HepG2 (cell line): ENCODE data around the gene PPP4C. TPM values are rescaled to one million over a fixed set of nuclear protein-coding genes. Genes with fewer than 3 reads are reported as not detected.

Source experiments
- FOXM1 ChIP-seq: sonication (generic); formaldehyde crosslinking; IDR thresholded peaks from 2 replicates; pipeline ENCODE4 v1.5.0; 2020; ENCODE audit warnings: missing genetic modification reagents
- GATAD1 ChIP-seq: IDR thresholded peaks from 2 replicates; pipeline ENCODE4 v1.6.1; 2016; ENCODE audit warnings: missing genetic modification reagents, missing compliant biosample characterization
- HES4 ChIP-seq: sonication (generic); formaldehyde crosslinking; IDR thresholded peaks from 2 replicates; pipeline ENCODE4 v1.9.0; 2021; ENCODE audit warnings: mild to moderate bottlenecking, missing genetic modification reagents, borderline replicate concordance
- HNRNPH1 ChIP-seq: fragments of 200-400 bp; formaldehyde crosslinking; optimal IDR thresholded peaks from 2 replicates; pipeline ENCODE3; 2017; ENCODE audit warnings: mild to moderate bottlenecking, low read depth, low read length
- HOXA9 ChIP-seq: sonication (generic); formaldehyde crosslinking; IDR thresholded peaks from 2 replicates; pipeline ENCODE4 v1.8.1; 2022; ENCODE audit warnings: missing genetic modification reagents, mild to moderate bottlenecking, moderate library complexity, borderline replicate concordance
- IRX3 ChIP-seq: sonication (generic); formaldehyde crosslinking; IDR thresholded peaks from 2 replicates; pipeline ENCODE4 v1.8.1; 2023; ENCODE audit warnings: mild to moderate bottlenecking, low read depth, missing genetic modification reagents, borderline replicate concordance
- KMT2B ChIP-seq: IDR thresholded peaks from 2 replicates; pipeline ENCODE4 v1.6.1; 2016; ENCODE audit warnings: missing genetic modification reagents, missing compliant biosample characterization
- NCOA1 ChIP-seq: sonication (generic); formaldehyde crosslinking; IDR thresholded peaks from 2 replicates; pipeline ENCODE4 v1.9.0; 2021; ENCODE audit warnings: missing genetic modification reagents
- NFE2L1 ChIP-seq: sonication (generic); formaldehyde crosslinking; IDR thresholded peaks from 2 replicates; pipeline ENCODE4 v1.4.0; 2020; ENCODE audit warnings: missing genetic modification reagents, mild to moderate bottlenecking, borderline replicate concordance
- POLR2AphosphoS2 ChIP-seq: IDR thresholded peaks from 2 replicates; pipeline ENCODE4 v1.6.1; 2011; ENCODE audit warnings: low read depth, low read length, improper control_type of control experiment
- PPARG ChIP-seq: conservative IDR thresholded peaks from 2 replicates; pipeline ENCODE4 v1.6.1; 2016; ENCODE audit warnings: missing biosample characterization, missing genetic modification reagents
- RAD21 ChIP-seq: fragments of 450-650 bp; formaldehyde crosslinking; IDR thresholded peaks from 2 replicates; pipeline ENCODE4 v1.5.0; 2020; ENCODE audit warnings: mild to moderate bottlenecking
- RORA ChIP-seq: sonication (generic); formaldehyde crosslinking; IDR thresholded peaks from 2 replicates; pipeline ENCODE4 v1.5.0; 2020; ENCODE audit warnings: mild to moderate bottlenecking, missing genetic modification reagents, moderate library complexity
- SIN3B ChIP-seq: fragments of 150-350 bp; IDR thresholded peaks from 2 replicates; pipeline ENCODE4 v1.6.1; 2014; ENCODE audit warnings: low read length
- TBX2 ChIP-seq: sonication (generic); formaldehyde crosslinking; IDR thresholded peaks from 2 replicates; pipeline ENCODE4 v1.5.0; 2020; ENCODE audit warnings: missing genetic modification reagents, mild to moderate bottlenecking, borderline replicate concordance
- TIGD3 ChIP-seq: sonication (generic); formaldehyde crosslinking; IDR thresholded peaks from 2 replicates; pipeline ENCODE4 v1.5.1; 2020; ENCODE audit warnings: mild to moderate bottlenecking, missing genetic modification reagents, borderline replicate concordance
- TSC22D2 ChIP-seq: sonication (generic); formaldehyde crosslinking; IDR thresholded peaks from 2 replicates; pipeline ENCODE4 v1.5.1; 2020; ENCODE audit warnings: missing genetic modification reagents, mild to moderate bottlenecking, borderline replicate concordance
- ZBTB2 ChIP-seq: sonication (generic); formaldehyde crosslinking; IDR thresholded peaks from 2 replicates; pipeline ENCODE4 v1.8.0; 2022; ENCODE audit warnings: low read depth, missing genetic modification reagents
- ZKSCAN8 ChIP-seq: IDR thresholded peaks from 2 replicates; pipeline ENCODE4 v1.6.1; 2016; ENCODE audit warnings: borderline replicate concordance, missing genetic modification reagents, missing compliant biosample characterization
- ZNF207 ChIP-seq: fragments of 450-650 bp; IDR thresholded peaks from 2 replicates; pipeline ENCODE4 v1.6.1; 2016; ENCODE audit warnings: antibody characterized with exemption, borderline replicate concordance
- ZNF260 ChIP-seq: sonication (generic); formaldehyde crosslinking; IDR thresholded peaks from 2 replicates; pipeline ENCODE4 v1.4.0; 2020; ENCODE audit warnings: missing genetic modification reagents, low read depth, mild to moderate bottlenecking, borderline replicate concordance
- ZNF674 ChIP-seq: sonication (generic); formaldehyde crosslinking; IDR thresholded peaks from 2 replicates; pipeline ENCODE4 v1.5.0; 2020; ENCODE audit warnings: low read depth, mild to moderate bottlenecking, missing genetic modification reagents
- ZNF724P ChIP-seq: sonication (generic); formaldehyde crosslinking; IDR thresholded peaks from 2 replicates; pipeline ENCODE4 v1.8.0; 2022; ENCODE audit warnings: missing genetic modification reagents, borderline replicate concordance
- ZNF781 ChIP-seq: sonication (generic); formaldehyde crosslinking; IDR thresholded peaks from 2 replicates; pipeline ENCODE4 v1.5.1; 2020; ENCODE audit warnings: borderline replicate concordance, mild to moderate bottlenecking, missing genetic modification reagents; ENCODE audit errors: not compliant biosample characterization
- ZXDC ChIP-seq: sonication (generic); formaldehyde crosslinking; IDR thresholded peaks from 2 replicates; pipeline ENCODE4 v1.5.0; 2020; ENCODE audit warnings: mild to moderate bottlenecking, missing genetic modification reagents
- polyA plus RNA-seq, 8 experiments: library from polyadenylated mRNA; depleted of rRNA in 3 of 8; stranded (reverse) in 7 of 8; unstranded in 1 of 8; fragments of >200 nt; fragmentation: Illumina TruSeq in 4 of 8; extraction: Trizol in 4 of 8; gene quantifications; 2 replicates each; pipeline versions ENCODE4 v1.2.1 to v1.2.3, GENCODE V29; 2011 to 2016; ENCODE audit warnings: low read depth in 4 of 8, missing spikeins in 1 of 8, mixed read lengths in 1 of 8; ENCODE audit not compliant: insufficient read depth in 1 of 8
- total RNA-seq, 5 experiments: library from RNA; depleted of rRNA; stranded (reverse); fragments of >200 nt; fragmentation: Illumina TruSeq; extraction: Trizol; gene quantifications; 2 replicates each; pipeline ENCODE4 v1.2.3, GENCODE V29; 2016; ENCODE audit warnings: low read depth in 1 of 5

PPP4C gene
- total and polyA plus RNA-seq, 2 of the 13 experiments (the other 11 are each of a cell fraction or from before 2014, with no cell fraction given): 176 to 220 TPM

- TF ChIP-seq ZXDC: peak; percentile 68; the same call in 1 of the 2 replicates
- TF ChIP-seq ZNF781 (CRISPR knock-in tag): peak; percentile 25
- TF ChIP-seq KMT2B (CRISPR knock-in tag): peak; percentile 93
- TF ChIP-seq RAD21 (CRISPR knock-in tag): 0 out of 2 replicates have a peak, but pooled peaks have one; percentile 28
- peak; percentile 85; the same call in 1 of the 2 replicates for TF ChIP-seq ZNF674 (CRISPR knock-in tag)
- no peak for TF ChIP-seq ZNF207
- TF ChIP-seq NFE2L1: no peak
- no peak for TF ChIP-seq TIGD3 (CRISPR knock-in tag)
- 0 out of 2 replicates have a peak, but pooled peaks have one; percentile 48 for TF ChIP-seq HOXA9 (CRISPR knock-in tag)
- peak; percentile 96 for TF ChIP-seq GATAD1
- no peak for TF ChIP-seq ZKSCAN8 (CRISPR knock-in tag)
- no peak for TF ChIP-seq IRX3 (CRISPR knock-in tag)
- peak; percentile 87 for TF ChIP-seq TBX2 (CRISPR knock-in tag)
- TF ChIP-seq PPARG (CRISPR knock-in tag): peak; percentile 92
- peak; percentile 50; the same call in 1 of the 2 replicates for TF ChIP-seq ZBTB2 (CRISPR knock-in tag)
- TF ChIP-seq TSC22D2: peak; percentile 14; the same call in 1 of the 2 replicates
- TF ChIP-seq ZNF260 (CRISPR knock-in tag): no peak
- peak; percentile 64; the same call in 1 of the 2 replicates for TF ChIP-seq HES4 (CRISPR knock-in tag)
- no peak for TF ChIP-seq FOXM1
- peak; percentile 62; the same call in 1 of the 2 replicates for TF ChIP-seq SIN3B
- peak; percentile 75; the same call in 1 of the 2 replicates for TF ChIP-seq POLR2AphosphoS2
- peak; percentile 15; the same call in 1 of the 2 replicates for TF ChIP-seq ZNF724P (CRISPR knock-in tag)
- no peak for TF ChIP-seq HNRNPH1
- peak; percentile 74; the same call in 1 of the 2 replicates for TF ChIP-seq NCOA1
- TF ChIP-seq RORA: no peak
Measured at GRCh38 chr16:30075503-30076275, at the start of gene PPP4C (continued).
